Stimulated activated CD4-positive, alpha-beta T cell treated with anti-CD3 and anti-CD28 coated beads, Interleukin-1b, Interleukin-23, amount 100 ng/mL, for 24 hours (primary cell): ENCODE data around the gene STXBP1.
"Not testable (repeated sequence)": the region's sequence is repeated elsewhere in the genome, so short reads cannot be mapped to it uniquely, and the experiment has no call there.

ENCODE experiments used
- DNase-seq, 4 experiments: peaks; one replicate each; pipeline ENCODE4 v3.0.0-alpha.2; 2020; ENCODE audit warnings: low read depth in 4 of 4, low spot score in 1 of 4

STXBP1 gene

GRCh38 chr9:127613583-127613954 lies 1.5 kb downstream of the STXBP1 start:
- DNase-seq, result no peak

- no peak for DNase-seq
These were observed 2.9 kb downstream of the STXBP1 start for GRCh38 chr9:127614961-127615360.

GRCh38 chr9:127621339-127621970 lies 9.4 kb downstream of the STXBP1 start:
- not testable (repeated sequence) for DNase-seq

GRCh38 chr9:127626752-127627493 lies 14.8 kb downstream of the STXBP1 start:
- no peak for DNase-seq

GRCh38 chr9:127627494-127627855 lies 15.4 kb downstream of the STXBP1 start:
- no peak for DNase-seq

- DNase-seq, result no peak
These were observed 16.8 kb downstream of the STXBP1 start for GRCh38 chr9:127628758-127629467.

- DNase-seq, result no peak
These were observed 17.5 kb downstream of the STXBP1 start for GRCh38 chr9:127629468-127630081.

- no peak for DNase-seq
These were observed 21.3 kb downstream of the STXBP1 start for GRCh38 chr9:127633216-127633862.

- no peak for DNase-seq
These were observed 21.9 kb downstream of the STXBP1 start for GRCh38 chr9:127634021-127634420.

- no peak for DNase-seq
These were observed 22.6 kb downstream of the STXBP1 start for GRCh38 chr9:127634698-127635097.

- DNase-seq, result no peak
These were observed 23.2 kb downstream of the STXBP1 start for GRCh38 chr9:127635201-127635735.

- DNase-seq, result no peak
These were observed 25.3 kb downstream of the STXBP1 start for GRCh38 chr9:127637322-127637847.

GRCh38 chr9:127640908-127641545 lies 28.9 kb downstream of the STXBP1 start:
- no peak for DNase-seq

- DNase-seq, result no peak
These were observed 30.1 kb downstream of the STXBP1 start for GRCh38 chr9:127642082-127642740.

- no peak for DNase-seq
These were observed 32.2 kb downstream of the STXBP1 start for GRCh38 chr9:127644146-127644827.

GRCh38 chr9:127644943-127645342 lies 32.9 kb downstream of the STXBP1 start:
- no peak for DNase-seq

- no peak for DNase-seq
These were observed 35.4 kb downstream of the STXBP1 start for GRCh38 chr9:127647451-127647850.

- no peak for DNase-seq
These were observed 38.4 kb downstream of the STXBP1 start for GRCh38 chr9:127650518-127650917.
